RKO (cell line): ENCODE results near the gene IFNL1.
"Not testable (repeated sequence)": the region's sequence is repeated elsewhere in the genome, so short reads cannot be mapped to it uniquely, and the experiment has no call there.

Experiments used
- DNase-seq: peaks from one replicate; pipeline ENCODE4 v3.0.0-alpha.2; 2016; ENCODE audit warnings: low spot score

The IFNL1 gene

GRCh38 chr19:39332738-39333137 lies 36.5 kb downstream of the IFNL1 start:
- not testable (repeated sequence) for DNase-seq

- no peak for DNase-seq
These were observed 37.3 kb downstream of the IFNL1 start for GRCh38 chr19:39333507-39333906.

DNA sequence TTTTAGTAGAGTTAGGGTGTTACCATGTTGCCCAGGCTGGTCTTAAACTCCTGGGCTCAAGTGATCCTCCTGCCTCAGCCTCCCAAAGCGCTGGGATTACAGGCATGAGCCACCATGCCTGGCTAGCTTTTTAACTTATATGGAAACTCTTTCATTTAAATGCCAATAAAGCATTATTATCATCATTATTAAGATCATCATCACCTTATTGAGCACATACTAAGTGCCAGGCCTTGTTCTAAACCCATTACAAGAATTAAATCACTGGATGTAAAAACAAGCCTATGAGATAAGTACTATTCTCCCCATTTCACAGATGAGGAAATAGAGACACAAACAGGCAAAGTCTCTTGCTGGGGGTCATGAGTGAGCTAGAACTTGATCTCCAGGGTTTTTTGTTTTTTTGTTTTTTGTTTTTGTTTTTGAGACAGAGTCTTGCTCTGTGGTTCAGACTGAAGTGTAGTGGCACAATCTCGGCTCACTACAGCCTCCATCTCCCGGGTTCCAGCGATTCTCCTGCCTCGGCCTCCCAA lies 38.3 kb downstream of the IFNL1 start:
- no peak for DNase-seq

GRCh38 chr19:39335168-39335548 lies 39.0 kb downstream of the IFNL1 start:
- DNase-seq: no peak

DNA sequence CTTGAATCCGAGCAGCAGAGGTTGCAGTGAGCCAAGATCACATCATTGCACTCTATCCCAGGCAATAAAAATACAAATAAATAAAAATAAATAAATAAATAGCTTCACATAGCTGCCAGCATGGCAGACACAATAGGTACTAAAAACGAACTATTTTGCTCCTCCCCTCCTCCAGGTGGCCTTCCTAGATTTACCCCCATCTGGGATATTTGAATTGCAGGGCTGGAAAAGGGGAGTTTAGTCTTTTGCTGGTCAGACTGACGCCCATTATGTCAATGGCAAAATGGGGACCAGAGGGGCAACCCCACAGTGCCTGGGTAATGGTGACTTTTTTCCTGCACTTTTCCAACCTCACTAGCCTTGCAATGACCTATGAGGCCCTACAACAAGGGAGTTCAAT lies 40.3 kb downstream of the IFNL1 start:
- DNase-seq: no peak

DNA sequence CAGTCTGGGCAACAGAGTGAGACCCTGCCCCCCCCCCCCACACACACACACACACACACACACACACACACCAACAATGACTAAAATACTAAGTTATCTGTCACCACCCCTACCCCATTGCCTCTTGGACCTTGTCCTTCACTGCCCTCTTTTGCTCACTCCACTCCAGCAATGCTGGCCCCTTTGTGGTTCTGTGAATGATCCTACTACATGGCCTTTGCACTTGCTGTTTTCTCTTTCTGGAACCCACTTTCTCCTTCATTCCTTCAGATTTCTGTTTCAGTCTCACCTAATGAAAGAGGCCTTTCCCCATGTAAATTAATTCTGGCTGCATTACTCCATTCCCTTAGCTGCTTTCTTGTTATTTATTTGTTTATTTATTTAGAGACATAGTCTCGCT lies 43.5 kb downstream of the IFNL1 start:
- DNase-seq: no peak

GRCh38 chr19:39340156-39340555 lies 43.9 kb downstream of the IFNL1 start:
- DNase-seq: not testable (repeated sequence)

- peak; percentile 34 for DNase-seq
These were observed 45.0 kb downstream of the IFNL1 start for GRCh38 chr19:39341129-39341718.

DNA sequence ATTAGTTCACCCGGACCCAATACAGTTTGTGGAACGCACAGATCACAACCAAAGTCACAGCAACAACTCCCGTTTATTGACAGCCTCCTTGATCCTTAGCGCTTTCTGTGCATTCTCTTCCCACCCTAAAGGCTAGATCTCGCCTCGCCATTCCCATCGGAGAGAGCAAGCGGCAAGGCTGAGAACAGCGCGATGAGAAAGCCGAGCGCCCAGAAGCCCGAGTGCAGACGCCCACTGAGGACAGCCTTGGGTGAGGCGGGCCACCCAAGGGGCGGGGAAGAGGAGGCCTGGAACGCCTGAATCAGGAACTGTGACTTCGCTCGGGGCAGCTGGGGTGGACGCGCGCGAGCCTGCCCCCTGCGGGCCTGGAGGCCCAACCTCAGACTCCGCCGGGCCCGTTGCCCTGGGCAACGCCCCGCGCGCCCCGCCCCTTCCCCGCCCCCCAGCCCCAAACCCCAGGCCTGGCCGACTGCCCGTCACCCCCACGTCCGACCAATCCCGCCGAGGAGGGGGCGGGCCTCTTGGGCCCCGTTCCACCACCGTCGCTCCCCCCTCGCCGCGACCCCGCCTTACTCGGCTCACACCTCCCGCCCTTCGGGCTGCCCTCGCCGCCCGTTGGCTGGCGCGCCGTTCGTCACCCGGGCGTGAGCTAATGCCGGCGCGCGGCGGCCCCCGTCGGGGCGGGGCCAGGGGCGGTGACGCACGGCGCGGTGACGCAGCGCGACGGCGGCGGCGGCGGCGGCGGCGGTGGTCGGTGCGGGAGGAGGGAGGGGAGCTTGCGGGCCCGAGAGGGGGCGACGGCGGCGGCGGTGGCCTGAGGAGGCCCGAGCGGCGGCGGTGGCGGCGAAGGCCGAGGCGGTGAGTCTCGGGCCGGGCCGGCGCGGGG lies 45.8 kb downstream of the IFNL1 start, which contains the start of gene SAMD4B:
Gene SAMD4B, plus strand, starts transcription at position 703 of the 886 bp plus-strand sequence. CDS start 14,473 bp downstream, outside the sequence.
- peak; percentile 97 for DNase-seq

DNA sequence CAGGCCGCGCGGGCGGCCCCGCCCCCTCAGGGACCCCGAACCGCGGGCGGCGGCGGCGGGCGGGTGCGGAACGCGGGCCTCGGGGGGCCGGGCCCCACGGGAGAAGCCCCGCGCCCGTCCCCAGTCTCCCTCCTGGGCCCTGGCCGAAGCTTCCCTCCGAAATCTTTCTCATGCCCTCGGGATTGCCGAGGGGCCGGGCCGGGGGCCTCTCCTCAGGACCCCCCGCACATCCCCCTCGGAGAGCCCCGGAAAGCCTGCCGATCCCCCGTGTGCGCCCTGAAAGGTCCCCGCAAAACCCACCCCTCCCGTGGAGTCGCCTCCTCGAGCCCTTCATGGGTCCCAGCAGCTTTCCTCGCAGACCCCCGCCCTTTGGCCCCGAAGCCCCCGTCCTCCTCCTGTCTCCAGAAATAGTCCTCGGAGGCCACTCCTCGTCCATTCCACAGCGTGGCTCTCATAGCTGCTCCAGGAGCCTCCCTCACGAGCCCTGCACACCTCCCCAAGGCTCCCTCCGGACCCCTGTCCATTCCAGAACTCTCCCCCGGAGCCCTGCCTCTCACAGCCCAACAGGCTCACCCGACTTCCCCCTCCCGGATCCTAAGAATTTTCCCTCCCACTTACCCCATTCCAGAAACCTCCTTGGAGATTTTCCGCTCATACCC lies 46.6 kb downstream of the IFNL1 start:
- no peak for DNase-seq

GRCh38 chr19:39345956-39346355 lies 49.7 kb downstream of the IFNL1 start:
- DNase-seq: no peak

DNA sequence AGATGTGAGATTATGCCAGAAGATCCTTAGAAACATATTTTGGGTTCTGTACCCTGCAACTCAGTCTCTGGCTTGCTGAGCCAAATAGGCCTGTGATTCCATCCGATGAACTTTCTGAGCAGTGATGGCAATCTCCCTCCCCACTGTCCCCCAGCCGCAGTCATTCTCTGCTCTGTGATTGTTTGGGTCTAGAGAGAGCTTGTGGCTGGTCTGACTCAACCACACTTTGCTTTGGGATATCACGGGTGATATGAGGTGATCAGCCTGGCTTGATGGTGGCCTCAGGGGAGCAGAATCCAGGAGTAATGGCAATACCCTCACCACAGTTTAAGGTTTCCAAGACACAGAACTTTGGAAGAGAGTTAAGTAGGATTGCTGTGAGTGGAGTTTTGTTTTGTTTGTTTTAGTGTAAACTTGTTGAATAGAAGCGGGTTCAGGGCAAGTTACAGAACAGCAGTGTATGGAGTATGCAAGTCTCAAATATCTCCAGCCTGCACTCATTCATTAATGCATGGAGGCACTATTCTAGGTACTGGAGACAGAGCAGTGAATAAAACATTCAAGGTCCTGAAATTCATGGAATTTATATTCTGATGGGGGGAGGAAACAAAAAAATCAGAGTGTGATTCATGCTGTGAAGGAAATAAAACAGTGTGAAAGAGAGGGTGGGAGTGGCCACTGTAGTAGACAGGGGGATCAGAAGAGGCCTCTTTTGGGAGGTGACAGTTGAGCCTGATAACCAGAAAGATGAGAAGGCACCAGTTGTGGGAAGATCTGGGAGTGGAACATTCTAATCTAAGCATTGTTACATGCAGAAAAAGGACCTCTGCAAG lies 51.3 kb downstream of the IFNL1 start:
- DNase-seq: no peak
